Spinal cord (tissue), 10 donors: ENCODE results near the gene SCIN. TPM values are rescaled to one million over a fixed set of nuclear protein-coding genes. Genes with fewer than 3 reads are reported as not detected.

Experiments used
- DNase-seq, 6 donors: peaks; one replicate each; pipeline versions ENCODE4 v3.0.0 to v3.0.0-alpha.2; 2013 to 2015; ENCODE audit warnings: low spot score in 6 of 6, low read depth in 4 of 6
- H3K27ac ChIP-seq: one replicate; pipeline ENCODE4 v1.5.1; 2013; ENCODE audit warnings: low read depth, low read length, control low read depth
- H3K27me3 ChIP-seq: one replicate; pipeline ENCODE4 v1.6.1; 2013; ENCODE audit warnings: low read length; ENCODE audit not compliant: control insufficient read depth, insufficient read depth
- H3K36me3 ChIP-seq: one replicate; pipeline ENCODE4 v1.6.1; 2013; ENCODE audit warnings: low read length; ENCODE audit not compliant: control insufficient read depth, insufficient read depth
- H3K4me1 ChIP-seq: one replicate; pipeline ENCODE4 v1.6.1; 2013; ENCODE audit warnings: low read length; ENCODE audit not compliant: control insufficient read depth, insufficient read depth
- H3K4me3 ChIP-seq: one replicate; pipeline ENCODE4 v1.5.1; 2013; ENCODE audit warnings: low read depth, low read length, control low read depth
- H3K9me3 ChIP-seq: one replicate; pipeline ENCODE4 v1.6.1; 2013; ENCODE audit warnings: low read length; ENCODE audit not compliant: control insufficient read depth, insufficient read depth
- WGBS: methylation state at CpG from one replicate; pipeline ENCODE4 v1.1.5; 2013; ENCODE audit warnings: missing lambda C conversion rate; ENCODE audit not compliant: insufficient coverage; 5-methylcytosine and 5-hydroxymethylcytosine counted together
- polyA plus RNA-seq, 2 donors: library from polyadenylated mRNA; unstranded; fragments of 120-200 nt; gene quantifications; one replicate each; pipeline ENCODE4 v1.2.1, GENCODE V29; 2013; ENCODE audit not compliant: insufficient read length in 2 of 2
- total RNA-seq, 2 donors: library from RNA; depleted of rRNA in 1 of 2; stranded (reverse); fragments of 120-200 nt in 1 of 2; fragments of >200 nt in 1 of 2; gene quantifications; one replicate each; pipeline versions ENCODE4 v1.2.3 to v1.2.4, GENCODE V29; 2013 to 2014
- donor health status: healthy.

The SCIN gene
- total and polyA plus RNA-seq, 4 donors: 7.5 to 17.0 (median 8.4) TPM

- Histone ChIP-seq H3K27ac (no peak overlapping the region), H3K36me3 (no peaks in the 10 kb centered on the region), H3K4me1 (no peaks in the 10 kb centered on the region), H3K9me3 (no peaks in the 10 kb centered on the region), H3K27me3 (no peaks in the 10 kb centered on the region), H3K4me3 (no peak overlapping the region)
- no peak for DNase-seq
- WGBS: 100% methylated on average over 1 of the region's 3 CpGs
Measured at GRCh38 chr7:12581897-12582296, 11.4 kb downstream of the SCIN start.

GRCh38 chr7:12582362-12582761, 11.8 kb downstream of the SCIN start:
- 66% methylated on average over 3 of the region's 3 CpGs for WGBS

GRCh38 chr7:12583176-12583575, 12.7 kb downstream of the SCIN start:
- Histone ChIP-seq H3K27me3 (no peaks in the 10 kb centered on the region), H3K27ac (no peak overlapping the region), H3K36me3 (no peaks in the 10 kb centered on the region), H3K4me1 (no peaks in the 10 kb centered on the region), H3K4me3 (no peak overlapping the region), H3K9me3 (no peaks in the 10 kb centered on the region)
- DNase-seq: no peak
- WGBS: no CpG with 5 or more reads among the region's 1 CpG

More at GRCh38 chr7:12582362-12582761, 11.8 kb downstream of the SCIN start:
- Histone ChIP-seq H3K36me3 (no peaks in the 10 kb centered on the region), H3K9me3 (no peaks in the 10 kb centered on the region), H3K4me1 (no peaks in the 10 kb centered on the region), H3K4me3 (no peak overlapping the region), H3K27ac (no peak overlapping the region), H3K27me3 (no peaks in the 10 kb centered on the region)
- DNase-seq: no peak

- Histone ChIP-seq H3K9me3 (no peaks in the 10 kb centered on the region), H3K4me3 (no peak overlapping the region), H3K4me1 (no peaks in the 10 kb centered on the region), H3K36me3 (no peaks in the 10 kb centered on the region), H3K27ac (no peak overlapping the region), H3K27me3 (no peaks in the 10 kb centered on the region)
- DNase-seq: no peak
- WGBS: no CpG with 5 or more reads among the region's 2 CpGs
Measured at GRCh38 chr7:12583922-12584321, 13.4 kb downstream of the SCIN start.

- no peak overlapping the region for H3K4me3 ChIP-seq
- H3K27me3 ChIP-seq: no peaks in the 10 kb centered on the region
- DNase-seq: peak in 1 of 6 donors; percentile 31
- H3K36me3 ChIP-seq: no peaks in the 10 kb centered on the region
- H3K4me1 ChIP-seq: no peaks in the 10 kb centered on the region
- no peaks in the 10 kb centered on the region for H3K9me3 ChIP-seq
- H3K27ac ChIP-seq: no peak overlapping the region
- WGBS: 86% methylated on average over 7 of the region's 7 CpGs
Measured at GRCh38 chr7:12584930-12585329, 14.4 kb downstream of the SCIN start.

GRCh38 chr7:12586271-12586670, 15.8 kb downstream of the SCIN start:
- H3K27me3 ChIP-seq: no peaks in the 10 kb centered on the region
- H3K36me3 ChIP-seq: no peaks in the 10 kb centered on the region
- H3K4me3 ChIP-seq: no peak overlapping the region
- no CpG with 5 or more reads among the region's 4 CpGs for WGBS
- no peak overlapping the region for H3K27ac ChIP-seq
- H3K4me1 ChIP-seq: no peaks in the 10 kb centered on the region
- H3K9me3 ChIP-seq: no peaks in the 10 kb centered on the region
- no peak for DNase-seq

GRCh38 chr7:12588259-12588904, 17.9 kb downstream of the SCIN start:
- Histone ChIP-seq H3K4me1 (no peaks in the 10 kb centered on the region), H3K4me3 (no peak overlapping the region), H3K9me3 (no peaks in the 10 kb centered on the region), H3K36me3 (no peaks in the 10 kb centered on the region), H3K27me3 (no peaks in the 10 kb centered on the region), H3K27ac (no peak overlapping the region)
- 100% methylated on average over 2 of the region's 11 CpGs for WGBS
- no peak for DNase-seq

- Histone ChIP-seq H3K9me3 (no peaks in the 10 kb centered on the region), H3K27ac (no peak overlapping the region), H3K36me3 (no peaks in the 10 kb centered on the region), H3K27me3 (no peaks in the 10 kb centered on the region), H3K4me1 (no peaks in the 10 kb centered on the region), H3K4me3 (no peak overlapping the region)
- DNase-seq: no peak
- 89% methylated on average over 7 of the region's 7 CpGs for WGBS
Measured at GRCh38 chr7:12590559-12590958, 20.0 kb downstream of the SCIN start.

GRCh38 chr7:12594122-12594897, 23.8 kb downstream of the SCIN start:
- DNase-seq: no peak
- WGBS: over 99% methylated on average over 19 of the region's 24 CpGs
- Histone ChIP-seq H3K4me1 (no peaks in the 10 kb centered on the region), H3K36me3 (no peaks in the 10 kb centered on the region), H3K9me3 (no peaks in the 10 kb centered on the region), H3K4me3 (no peak overlapping the region), H3K27ac (no peak overlapping the region), H3K27me3 (no peaks in the 10 kb centered on the region)

GRCh38 chr7:12595148-12595547, 24.6 kb downstream of the SCIN start:
- no CpG with 5 or more reads among the region's 7 CpGs for WGBS
- no peak for DNase-seq
- no peak overlapping the region for H3K27ac ChIP-seq
- no peaks in the 10 kb centered on the region for H3K9me3 ChIP-seq
- H3K27me3 ChIP-seq: no peaks in the 10 kb centered on the region
- no peaks in the 10 kb centered on the region for H3K4me1 ChIP-seq
- no peak overlapping the region for H3K4me3 ChIP-seq
- H3K36me3 ChIP-seq: no peaks in the 10 kb centered on the region
